GM19025 (cell line): ENCODE data around the gene FMO4.
"Not testable (repeated sequence)": the region's sequence is repeated elsewhere in the genome, so short reads cannot be mapped to it uniquely, and the experiment has no call there.

Experiments
- ATAC-seq: cut with Tn5 transposase; IDR thresholded peaks from one replicate; pipeline ENCODE4 v1.9.1; 2021; ENCODE audit warnings: mild to moderate bottlenecking, low read depth, moderate library complexity; ENCODE audit not compliant: unreplicated experiment

The FMO4 gene

GRCh38 chr1:171381866-171382210 is 67.9 kb downstream of the FMO4 start:
- ATAC-seq = no peak

- ATAC-seq = no peak
Measured at GRCh38 chr1:171384496-171384895, 70.5 kb downstream of the FMO4 start.

GRCh38 chr1:171389171-171389570 is 75.2 kb downstream of the FMO4 start:
- ATAC-seq = no peak

- not testable (repeated sequence) for ATAC-seq
Measured at GRCh38 chr1:171390740-171391139, 76.8 kb downstream of the FMO4 start.
